NB4 (cell line): ENCODE data around the gene IFRD1.

Experiments used
- DNase-seq: peaks from one replicate; pipeline ENCODE4 v3.0.0; 2010; ENCODE audit warnings: low read depth
- H3K4me3 ChIP-seq: one replicate; pipeline ENCODE4 v1.5.1; 2011; ENCODE audit warnings: mild to moderate bottlenecking, low read depth, low read length, moderate library complexity
- MYC ChIP-seq: IDR thresholded peaks from 2 replicates; pipeline ENCODE4 v1.6.1; 2011; ENCODE audit warnings: low read depth, low read length
- POLR2A ChIP-seq: IDR thresholded peaks from 2 replicates; pipeline ENCODE4 v1.6.1; 2011; ENCODE audit warnings: mild to moderate bottlenecking; ENCODE audit not compliant: insufficient read length; ENCODE audit errors: extremely low read depth
- TF ChIP-seq, protein P1 (sequence below): IDR thresholded peaks from 2 replicates; pipeline ENCODE4 v1.6.1; 2011; ENCODE audit warnings: low read depth, low read length
- TF ChIP-seq, protein P2 (sequence below): IDR thresholded peaks from one replicate; pipeline ENCODE4 v1.5.1; 2012; ENCODE audit warnings: low read depth, low read length

The IFRD1 gene

DNA sequence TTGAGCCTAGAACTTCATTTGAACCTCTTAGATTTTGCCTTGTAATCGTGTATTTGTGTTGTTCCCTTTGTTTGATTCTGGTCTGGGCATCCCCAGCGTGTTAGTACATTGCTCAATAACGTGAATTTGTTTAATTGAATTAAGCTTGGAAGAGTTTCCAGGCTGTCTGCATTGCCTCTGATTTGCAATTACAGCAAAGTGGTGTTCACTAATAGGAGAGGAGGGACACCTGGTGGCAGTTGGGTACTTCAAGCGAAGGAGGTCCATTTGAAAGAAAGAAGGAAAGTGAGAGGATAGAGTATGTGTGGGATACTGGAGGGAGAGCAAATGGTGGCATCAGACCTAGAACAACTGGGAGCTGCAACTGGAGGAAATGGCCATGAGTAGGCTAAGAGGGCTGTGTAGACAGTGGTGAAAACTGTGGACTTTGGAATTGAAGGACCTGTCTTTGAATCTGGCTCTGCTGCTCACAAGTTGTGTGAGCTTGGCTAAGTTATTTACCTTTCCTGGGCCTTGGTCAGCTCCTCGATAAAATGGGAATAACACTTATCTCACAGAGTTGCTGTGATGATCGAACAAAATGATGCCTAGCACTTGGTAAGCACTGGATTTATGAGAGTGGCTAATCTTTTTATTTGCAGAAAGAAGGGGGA lies 45.7 kb downstream of the IFRD1 start:
- H3K4me3 ChIP-seq = no peak overlapping the region
- TF ChIP-seq, protein P1, sequence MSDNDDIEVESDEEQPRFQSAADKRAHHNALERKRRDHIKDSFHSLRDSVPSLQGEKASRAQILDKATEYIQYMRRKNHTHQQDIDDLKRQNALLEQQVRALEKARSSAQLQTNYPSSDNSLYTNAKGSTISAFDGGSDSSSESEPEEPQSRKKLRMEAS = 0 out of 2 replicates have a peak, but pooled peaks have one; percentile 15
- no peak for TF ChIP-seq POLR2A
- peak; percentile 48 for TF ChIP-seq MYC
- TF ChIP-seq, protein P2, sequence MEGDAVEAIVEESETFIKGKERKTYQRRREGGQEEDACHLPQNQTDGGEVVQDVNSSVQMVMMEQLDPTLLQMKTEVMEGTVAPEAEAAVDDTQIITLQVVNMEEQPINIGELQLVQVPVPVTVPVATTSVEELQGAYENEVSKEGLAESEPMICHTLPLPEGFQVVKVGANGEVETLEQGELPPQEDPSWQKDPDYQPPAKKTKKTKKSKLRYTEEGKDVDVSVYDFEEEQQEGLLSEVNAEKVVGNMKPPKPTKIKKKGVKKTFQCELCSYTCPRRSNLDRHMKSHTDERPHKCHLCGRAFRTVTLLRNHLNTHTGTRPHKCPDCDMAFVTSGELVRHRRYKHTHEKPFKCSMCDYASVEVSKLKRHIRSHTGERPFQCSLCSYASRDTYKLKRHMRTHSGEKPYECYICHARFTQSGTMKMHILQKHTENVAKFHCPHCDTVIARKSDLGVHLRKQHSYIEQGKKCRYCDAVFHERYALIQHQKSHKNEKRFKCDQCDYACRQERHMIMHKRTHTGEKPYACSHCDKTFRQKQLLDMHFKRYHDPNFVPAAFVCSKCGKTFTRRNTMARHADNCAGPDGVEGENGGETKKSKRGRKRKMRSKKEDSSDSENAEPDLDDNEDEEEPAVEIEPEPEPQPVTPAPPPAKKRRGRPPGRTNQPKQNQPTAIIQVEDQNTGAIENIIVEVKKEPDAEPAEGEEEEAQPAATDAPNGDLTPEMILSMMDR = peak; percentile 66
- DNase-seq = peak; percentile 80

- no peak for DNase-seq
- H3K4me3 ChIP-seq = no peak overlapping the region
- TF ChIP-seq, protein P1 = no peak
- TF ChIP-seq POLR2A (no peak), MYC (no peak)
- TF ChIP-seq, protein P2 = no peak
Measured at GRCh38 chr7:112497481-112497880, 47.2 kb downstream of the IFRD1 start.

DNA sequence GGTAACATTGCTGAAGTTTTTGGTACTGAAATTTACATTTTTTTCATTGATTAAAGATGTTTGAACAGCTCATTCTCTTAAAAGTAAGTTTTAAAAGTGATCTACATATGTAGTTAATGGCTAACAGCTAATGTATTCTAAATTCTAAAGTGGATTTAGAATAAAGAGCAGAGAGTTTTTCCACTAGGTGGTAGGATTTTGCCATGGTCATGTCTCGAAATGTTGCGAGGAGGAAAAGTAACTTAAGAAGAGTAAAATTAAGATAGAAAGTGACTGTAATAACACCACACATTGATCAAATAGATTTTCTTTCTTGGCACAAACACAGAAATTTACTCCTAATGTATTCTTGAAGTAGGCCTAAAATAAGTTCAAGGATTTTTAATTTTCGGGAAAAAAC lies 50.4 kb downstream of the IFRD1 start:
- TF ChIP-seq, protein P2 = no peak
- DNase-seq = peak; percentile 17
- no peak overlapping the region for H3K4me3 ChIP-seq

DNA sequence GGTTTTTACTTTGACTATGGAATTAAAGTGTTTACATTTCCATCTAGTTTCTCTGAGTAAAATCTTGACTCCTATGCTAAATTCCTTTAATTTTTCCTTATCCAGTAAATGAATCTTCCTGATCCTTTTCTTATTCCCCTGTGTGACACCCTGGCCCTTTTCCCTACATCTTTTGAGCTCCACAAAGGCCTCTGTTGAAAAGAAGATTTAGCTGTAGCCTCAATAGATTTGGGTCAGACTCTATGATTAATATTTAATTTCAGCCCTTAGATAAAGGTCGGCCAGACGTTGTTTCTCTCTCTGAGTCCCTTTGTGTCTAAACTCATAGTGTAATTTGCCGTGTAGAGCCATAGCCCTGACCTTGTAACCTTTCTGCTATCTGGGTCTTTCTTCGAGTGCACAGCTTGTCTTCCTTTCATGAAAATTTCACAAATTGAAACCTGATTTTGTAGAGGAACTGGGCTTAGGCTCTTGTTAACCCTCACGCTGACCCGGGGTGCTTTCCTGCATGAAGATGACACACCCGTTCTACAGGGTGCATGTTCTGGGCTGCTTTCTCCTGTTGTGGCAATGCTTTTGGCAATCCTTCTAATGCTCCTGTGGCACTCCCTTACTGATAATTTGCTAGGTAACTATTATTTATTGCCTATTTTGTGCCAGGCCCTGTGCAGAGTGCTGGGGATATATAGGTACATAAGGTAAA lies 51.7 kb downstream of the IFRD1 start:
- H3K4me3 ChIP-seq = no peak overlapping the region
- no peak for DNase-seq
- TF ChIP-seq POLR2A (no peak), MYC (no peak)
- TF ChIP-seq, protein P1 = no peak
- TF ChIP-seq, protein P2 = no peak

- DNase-seq = no peak
- no peak overlapping the region for H3K4me3 ChIP-seq
- TF ChIP-seq MYC = no peak
- TF ChIP-seq, protein P1 = no peak
- TF ChIP-seq, protein P2 = no peak
- TF ChIP-seq POLR2A = no peak
Measured at GRCh38 chr7:112502700-112503099, 52.4 kb downstream of the IFRD1 start.
